ENCODE measurements around the gene BIRC3.
A peak's percentile ranks its signal among the peaks of the same experiment; 100 is the strongest.

The BIRC3 gene

DNA sequence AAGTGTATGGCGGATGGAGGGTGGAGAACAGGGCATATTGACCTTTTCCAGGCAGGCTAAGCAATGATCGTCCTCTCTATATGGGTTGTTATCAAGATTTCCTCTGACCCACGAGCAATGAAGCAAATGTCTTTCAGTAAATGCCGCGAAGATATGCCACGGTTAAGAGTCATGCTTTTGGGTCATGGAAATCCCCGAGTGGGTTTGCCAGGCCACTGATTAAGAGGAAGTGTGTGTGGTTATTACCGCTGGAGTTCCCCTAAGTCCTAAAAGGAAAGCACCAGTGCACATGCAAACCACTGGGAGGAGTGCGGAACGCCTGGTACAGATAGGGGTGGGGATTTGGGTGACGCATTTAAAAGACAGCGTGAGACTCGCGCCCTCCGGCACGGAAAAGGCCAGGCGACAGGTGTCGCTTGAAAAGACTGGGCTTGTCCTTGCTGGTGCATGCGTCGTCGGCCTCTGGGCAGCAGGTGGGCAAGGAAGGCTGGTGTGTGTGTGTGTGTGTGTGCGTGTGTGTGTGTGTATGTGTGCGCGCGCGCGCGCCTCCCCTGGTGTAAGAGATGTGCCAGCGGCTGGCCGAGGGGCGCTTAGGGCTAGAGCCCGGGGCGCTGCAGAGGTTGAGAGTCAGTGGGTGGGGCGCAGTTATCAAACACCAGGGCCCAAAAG lies at the start of gene BIRC3:
TSS of gene BIRC3 (plus strand) at position 386 of the 669 bp plus-strand sequence. CDS start 7,026 bp downstream, outside the sequence.
- DNase-seq (ENCODE audit: low read depth in 1 of 2, low spot score in 1 of 2), result peak; percentile 70 to 93

- no peak for DNase-seq (ENCODE audit: low read depth in 1 of 2, low spot score in 1 of 2)
Observed at GRCh38 chr11:102267609-102268008, 49.7 kb upstream of the BIRC3 start.

DNA sequence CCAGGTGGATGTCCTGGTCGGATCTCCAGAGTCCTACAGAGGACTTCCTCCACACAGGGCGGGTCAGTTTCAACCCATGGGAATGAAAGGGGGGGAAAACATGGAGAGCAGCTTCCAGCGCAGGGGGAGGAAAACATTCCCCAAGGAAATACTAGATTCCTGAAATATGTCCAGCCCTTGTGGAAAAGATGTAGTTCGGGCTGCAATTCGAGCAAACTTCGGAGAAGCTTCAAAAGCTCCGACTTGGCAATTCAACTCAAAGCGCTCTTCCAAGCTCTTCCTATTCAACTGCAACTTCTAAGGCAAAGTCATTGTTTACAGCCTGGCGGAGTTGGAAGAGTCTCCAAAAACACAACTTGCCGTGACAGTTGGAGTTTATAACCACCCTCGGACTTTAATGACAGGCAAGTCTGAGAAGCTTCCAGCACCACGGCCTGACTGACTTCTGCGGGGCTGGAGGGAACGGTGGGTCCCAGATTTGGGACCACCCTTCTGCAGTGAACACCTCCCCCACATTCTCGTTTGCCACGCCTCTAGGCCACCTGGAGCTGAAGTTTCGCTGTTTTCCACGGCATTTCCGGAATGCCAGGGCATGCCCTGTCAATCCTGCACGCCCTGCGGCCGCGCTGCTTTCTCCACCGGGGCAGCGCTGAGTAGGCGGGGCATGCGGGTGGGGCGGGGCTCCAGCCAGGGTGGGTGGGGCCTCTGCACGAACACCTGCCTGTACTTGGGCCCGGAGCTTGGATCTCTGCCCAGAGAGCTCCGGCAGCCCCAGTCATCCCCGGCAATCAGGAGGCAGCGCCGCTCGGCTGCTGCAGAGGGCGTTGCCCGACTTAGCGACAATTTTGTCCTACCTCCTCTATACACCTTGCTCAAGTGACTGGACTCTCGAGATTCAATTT lies 49.0 kb upstream of the BIRC3 start:
- peak; percentile 52 to 67 for DNase-seq (ENCODE audit: low read depth in 1 of 2, low spot score in 1 of 2)

- no peak for DNase-seq (ENCODE audit: low read depth in 1 of 2, low spot score in 1 of 2)
Observed at GRCh38 chr11:102268985-102269470, 48.3 kb upstream of the BIRC3 start.

DNA sequence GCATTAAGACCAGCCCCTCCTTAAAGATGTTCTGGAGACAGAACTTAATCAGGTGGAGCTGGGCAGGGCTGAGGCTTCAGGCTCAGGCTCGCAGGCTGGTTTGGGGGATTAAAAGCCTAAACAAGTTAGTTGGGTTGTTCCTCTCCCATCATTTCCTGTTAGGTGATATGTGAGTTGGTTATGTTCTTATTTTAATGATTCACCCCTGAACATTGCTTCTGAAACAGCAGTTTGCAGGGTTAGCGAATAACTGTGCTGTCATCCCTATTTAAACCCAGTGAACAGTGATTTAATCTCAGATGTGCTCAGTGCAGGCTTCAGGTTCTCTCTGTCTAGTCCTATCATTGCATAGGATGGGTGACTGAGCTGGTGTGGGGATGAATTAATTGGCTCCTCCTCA lies 47.4 kb upstream of the BIRC3 start:
- no peak for DNase-seq (ENCODE audit: low read depth in 1 of 2, low spot score in 1 of 2)

DNA sequence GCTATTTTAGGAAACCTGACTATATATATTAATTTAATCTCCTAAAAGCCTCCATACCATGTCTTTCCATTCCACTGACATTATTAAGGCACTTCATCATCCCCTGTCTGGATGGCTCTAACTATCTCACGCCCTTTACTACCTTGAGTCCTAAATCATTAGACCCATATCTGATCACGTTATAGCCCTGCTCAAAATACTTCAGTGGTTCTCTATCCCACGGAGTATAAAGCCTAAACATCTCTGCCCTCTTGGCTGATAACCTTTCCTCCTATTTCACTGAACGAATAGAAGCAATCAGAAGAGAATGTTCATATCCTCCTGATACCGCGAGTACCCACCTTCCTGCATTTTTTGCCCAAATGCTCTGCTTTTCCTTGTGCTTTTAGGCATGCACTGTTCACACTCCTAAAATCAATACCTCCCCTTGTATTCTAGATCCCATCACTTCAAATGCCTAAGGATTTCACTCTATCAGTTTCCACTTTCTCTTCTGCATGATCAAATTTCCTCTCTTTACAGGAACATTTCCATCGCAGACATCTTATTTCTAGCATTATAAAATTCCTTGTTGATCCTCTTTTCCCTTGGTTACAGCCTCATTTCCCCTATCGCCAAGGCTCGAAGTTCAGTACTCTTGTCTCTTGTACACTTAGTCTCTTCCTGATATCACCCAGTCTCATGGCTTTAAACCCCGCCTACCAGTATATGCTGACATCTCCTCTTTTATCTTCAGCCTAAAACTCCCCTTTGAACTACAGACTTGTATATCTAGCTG lies 45.0 kb upstream of the BIRC3 start:
- DNase-seq (ENCODE audit: low read depth in 1 of 2, low spot score in 1 of 2), result no peak

DNA sequence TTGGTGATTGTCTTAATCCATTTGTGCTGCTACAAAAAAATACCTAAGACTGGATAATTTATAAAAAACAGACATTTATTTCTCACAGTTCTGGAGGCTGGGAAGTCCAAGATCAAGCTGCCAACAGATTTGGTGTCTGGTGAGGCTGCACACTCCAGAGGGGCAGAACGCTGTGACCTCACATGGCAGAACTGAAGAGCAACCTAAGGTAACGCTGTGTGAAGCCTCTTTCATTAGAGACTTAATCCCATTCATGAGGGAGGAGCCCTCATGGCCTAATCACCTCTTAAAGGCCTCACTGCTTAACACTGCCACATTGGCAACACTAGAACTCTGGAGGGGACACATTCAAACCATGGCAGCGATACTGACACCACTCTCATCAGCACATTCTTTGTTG lies 42.7 kb upstream of the BIRC3 start:
- no peak for DNase-seq (ENCODE audit: low read depth in 1 of 2, low spot score in 1 of 2)

DNA sequence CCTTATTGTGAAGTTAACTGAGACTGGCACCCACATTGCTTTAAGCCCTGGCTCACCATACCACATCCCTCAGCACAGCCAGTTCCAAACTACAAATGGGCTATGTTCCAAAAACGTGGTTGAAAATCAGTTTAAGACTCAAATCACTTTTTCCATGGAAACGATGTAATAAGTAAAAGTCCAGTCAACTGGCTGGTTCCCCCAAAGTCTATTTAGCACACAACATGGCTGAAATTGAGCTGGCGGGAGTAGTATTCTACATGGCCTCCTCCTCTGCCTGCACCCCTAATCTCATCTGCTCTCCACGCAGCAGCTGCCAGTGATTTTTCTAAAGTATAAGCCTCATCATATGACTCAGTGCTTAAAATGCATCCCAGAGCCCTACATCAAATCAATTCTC lies 40.9 kb upstream of the BIRC3 start:
- no peak for DNase-seq (ENCODE audit: low read depth in 1 of 2, low spot score in 1 of 2)

DNA sequence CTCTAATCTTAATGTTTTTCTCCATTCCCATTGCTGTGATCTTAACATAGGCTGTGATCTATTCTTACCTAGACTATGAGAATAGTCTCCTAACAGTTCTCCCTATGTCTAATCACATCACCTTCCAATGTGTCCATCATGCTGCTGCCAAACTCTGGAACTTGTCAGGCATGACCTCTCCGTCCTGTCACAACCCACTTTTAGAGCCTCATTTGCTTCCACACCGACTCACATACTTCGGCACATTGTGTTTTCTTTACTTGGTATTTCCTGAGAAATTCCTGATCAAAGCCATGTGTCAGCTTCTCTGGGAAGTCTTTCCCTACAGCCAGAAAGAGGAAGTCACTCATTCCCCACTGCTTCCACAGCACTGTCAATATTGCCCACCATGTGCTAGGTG lies 40.5 kb upstream of the BIRC3 start:
- no peak for DNase-seq (ENCODE audit: low read depth in 1 of 2, low spot score in 1 of 2)

- DNase-seq (ENCODE audit: low read depth in 1 of 2, low spot score in 1 of 2), result no peak
Observed at GRCh38 chr11:102279641-102280170, 37.6 kb upstream of the BIRC3 start.

DNA sequence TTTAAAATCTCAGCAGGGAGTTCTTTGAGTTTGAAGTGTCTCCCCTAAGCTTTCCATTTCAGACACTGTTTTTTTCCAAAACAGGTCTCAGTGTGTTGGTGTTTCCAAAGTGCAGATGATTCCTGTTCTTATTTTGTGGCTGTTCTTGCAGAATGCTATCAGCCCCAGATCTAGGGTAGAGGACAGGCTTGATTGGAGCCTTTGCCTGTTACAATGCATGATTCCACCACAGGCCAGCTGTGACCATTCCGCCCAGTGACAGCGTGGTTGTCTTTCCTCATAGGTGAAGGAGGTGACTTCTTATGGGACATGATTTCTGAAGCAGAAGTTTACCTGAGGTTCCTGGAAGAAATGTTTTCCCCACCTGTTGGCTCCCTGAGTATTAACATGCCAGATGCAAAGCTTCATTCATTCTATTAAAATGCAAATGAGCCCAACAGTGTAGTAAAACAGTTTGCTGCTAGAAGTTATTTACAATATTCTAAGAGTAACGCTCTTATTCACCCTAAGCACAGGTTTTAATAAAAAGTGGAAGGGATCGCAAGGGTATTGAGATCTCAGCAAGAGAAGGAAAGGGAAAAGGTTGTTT lies 36.9 kb upstream of the BIRC3 start:
- no peak for DNase-seq (ENCODE audit: low read depth in 1 of 2, low spot score in 1 of 2)

DNA sequence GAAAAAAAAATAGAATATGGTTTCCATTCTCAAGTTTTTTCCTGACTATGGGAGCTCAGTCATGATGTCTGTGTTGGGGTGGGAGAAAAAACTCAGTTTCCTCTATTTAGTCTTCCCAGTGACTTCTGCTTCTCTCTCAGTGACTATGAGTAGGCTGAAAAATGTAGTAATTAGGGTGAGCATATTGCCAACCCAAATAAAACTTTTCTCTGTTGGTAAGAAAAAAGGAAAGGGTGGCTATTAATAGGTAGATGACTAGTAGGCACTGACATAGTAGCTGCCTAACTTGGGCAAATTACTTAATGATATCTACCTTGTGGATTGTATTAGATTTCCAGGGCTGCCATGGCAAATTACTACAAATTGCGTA lies 34.2 kb upstream of the BIRC3 start:
- no peak for DNase-seq (ENCODE audit: low read depth in 1 of 2, low spot score in 1 of 2)

DNA sequence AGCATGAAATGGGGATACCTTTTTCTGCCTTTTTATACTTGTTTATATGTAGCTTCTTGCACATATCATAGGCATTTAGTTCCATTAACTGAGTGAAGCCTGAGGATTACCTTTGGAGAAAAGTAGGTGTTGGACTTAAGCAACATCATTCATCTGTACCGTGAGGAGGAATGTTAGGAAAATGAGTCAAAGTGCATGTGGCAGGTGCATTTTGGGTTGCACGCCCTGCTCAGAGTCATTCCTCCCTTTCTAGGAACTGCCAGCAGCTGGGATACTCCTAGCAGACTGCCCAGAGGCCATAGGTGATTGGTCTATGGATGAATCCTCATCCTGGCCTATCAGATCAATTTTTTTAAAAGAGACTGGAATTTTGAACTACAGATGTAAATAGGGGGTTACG lies 33.3 kb upstream of the BIRC3 start:
- DNase-seq (ENCODE audit: low read depth in 1 of 2, low spot score in 1 of 2), result no peak

GRCh38 chr11:102286292-102286691 lies 31.0 kb upstream of the BIRC3 start:
- DNase-seq (ENCODE audit: low read depth in 1 of 2, low spot score in 1 of 2), result no peak

DNA sequence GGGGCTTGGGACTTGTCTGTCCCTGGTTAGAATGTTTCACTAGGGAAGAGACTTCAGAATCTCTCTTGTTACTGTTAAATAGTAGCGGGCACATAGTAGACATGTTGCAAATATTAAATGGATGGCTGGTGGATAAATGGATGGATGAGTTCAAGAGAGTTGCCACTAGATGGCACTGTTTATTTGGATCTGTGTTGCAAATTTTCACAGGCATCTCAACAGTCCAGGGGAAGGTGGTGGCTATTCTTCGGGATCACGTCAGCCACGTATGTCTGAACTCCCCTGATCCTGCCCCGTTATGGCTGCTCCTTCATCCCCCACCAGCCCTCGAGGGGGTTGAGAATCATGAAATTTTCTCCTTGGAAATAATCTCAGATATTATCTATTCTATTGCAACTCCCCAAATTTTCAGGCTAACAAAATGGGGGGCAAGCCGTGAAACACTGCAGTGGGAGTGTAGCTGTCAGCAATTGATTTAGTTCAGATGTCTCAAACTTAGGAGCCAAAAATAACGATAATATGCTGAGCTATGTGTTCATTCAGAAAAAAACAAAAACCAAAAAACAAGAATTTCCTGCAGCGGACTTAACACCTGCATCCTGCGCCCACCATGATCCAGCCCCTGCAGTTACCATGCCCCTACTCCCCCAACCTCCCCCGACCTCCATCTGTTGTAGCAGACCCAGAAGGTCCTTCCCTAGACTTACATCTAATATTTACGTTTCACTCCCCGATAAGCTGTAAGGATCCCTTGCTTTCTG lies 29.1 kb upstream of the BIRC3 start:
- peak in 1 of 2 donors; percentile 42 for DNase-seq (ENCODE audit: low read depth in 1 of 2, low spot score in 1 of 2)

DNA sequence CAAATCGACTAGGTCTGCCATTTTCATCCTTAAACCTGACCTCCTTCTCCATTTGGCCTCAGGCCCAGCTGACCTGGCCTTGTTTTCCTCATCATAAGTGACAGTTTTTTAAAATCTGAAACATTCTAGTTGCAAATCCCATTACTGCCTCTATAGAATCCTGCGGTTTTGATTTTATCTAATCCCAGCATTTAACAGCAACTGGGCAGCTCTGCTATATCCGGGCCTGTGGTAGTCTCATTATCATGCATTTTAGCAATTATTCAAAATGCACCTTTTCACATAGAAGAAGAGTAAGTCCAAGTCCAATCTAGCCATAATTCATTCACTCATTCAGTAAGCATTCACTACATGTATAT lies 28.6 kb upstream of the BIRC3 start:
- no peak for DNase-seq (ENCODE audit: low read depth in 1 of 2, low spot score in 1 of 2)

GRCh38 chr11:102289592-102289991 lies 27.7 kb upstream of the BIRC3 start:
- DNase-seq (ENCODE audit: low read depth in 1 of 2, low spot score in 1 of 2), result no peak

- DNase-seq (ENCODE audit: low read depth in 1 of 2, low spot score in 1 of 2), result no peak
Observed at GRCh38 chr11:102291831-102292230, 25.5 kb upstream of the BIRC3 start.

DNA sequence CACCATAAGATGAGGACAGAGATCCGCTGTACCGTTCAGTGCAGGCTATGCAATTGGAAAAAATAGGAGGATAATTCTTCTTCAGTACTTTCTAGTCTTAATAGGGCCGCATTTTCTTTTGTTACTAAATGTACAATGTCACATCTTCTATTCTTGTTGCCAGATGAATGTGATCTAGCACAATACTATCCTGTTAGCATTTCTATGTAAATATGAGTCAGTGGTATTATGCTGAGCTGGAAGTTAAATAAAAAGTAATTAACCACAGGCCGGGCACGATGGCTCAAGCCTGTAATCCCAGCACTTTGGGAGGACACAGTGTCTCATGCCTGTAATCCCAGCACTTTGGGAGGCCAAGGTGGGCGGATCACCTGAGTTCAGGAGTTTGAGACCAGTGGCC lies 24.4 kb upstream of the BIRC3 start:
- DNase-seq (ENCODE audit: low read depth in 1 of 2, low spot score in 1 of 2), result no peak

- no peak for DNase-seq (ENCODE audit: low read depth in 1 of 2, low spot score in 1 of 2)
Observed at GRCh38 chr11:102293873-102294601, 23.2 kb upstream of the BIRC3 start.

Measured in activated CD4-positive, alpha-beta T cell treated with anti-CD3 and anti-CD28 coated beads, Interleukin-2, amount 50 U/mL, for 24 hours (primary cell).